ENCODE measurements around the gene SIGLEC9. TPM values are rescaled to one million over a fixed set of nuclear protein-coding genes. Genes with fewer than 3 reads are reported as not detected.

SIGLEC9 gene
- total and polyA plus RNA-seq, 2 donors (not counting 1 experiment from before 2014, with no cell fraction given), result 0.72 TPM; not detected in 1

GRCh38 chr19:51076631-51077213 is 48.0 kb upstream of the SIGLEC9 start:
- intact Hi-C loops (cut with micrococcal nuclease), result no loop called here
- H3K4me1 Mint-ChIP-seq, result no peaks in the 10 kb centered on the region
- WGBS (ENCODE audit: insufficient coverage), result 88% methylated on average over 13 of the region's 14 CpGs
- CTCF ChIA-PET, result interaction anchor here (0.9 kb wide), 1 partner anchor 20 kb away, joined by 3 read pairs; no protein-coding TSS in a partner anchor
- no peak overlapping the region for H3K4me3 Mint-ChIP-seq
- Histone ChIP-seq H3K9me3 (ENCODE audit: control extremely low read depth in 1 of 3, control insufficient read depth in 2 of 3, insufficient read depth in 1 of 3, low read length in 2 of 3) (peaks cover 0 to 6% (median 0%) of the 10 kb centered on the region in 3 donors), H3K27ac (ENCODE audit: low read length in 2 of 2) (no peak overlapping the region), H4K20me1 (ENCODE audit: control insufficient read depth, insufficient read depth, low read length, poor library complexity, severe bottlenecking) (no peaks in the 10 kb centered on the region), H3K9ac (ENCODE audit: low read length) (no peak overlapping the region), H2AFZ (ENCODE audit: insufficient read depth, low read depth, low read length, poor library complexity, severe bottlenecking) (no peak overlapping the region), H3K36me3 (replicated peaks in 1 of 2; ENCODE audit: control extremely low read depth in 1 of 2, control insufficient read depth in 1 of 2, extremely low read depth in 1 of 2, insufficient read depth in 2 of 2, low read length in 1 of 2) (no peaks in the 10 kb centered on the region), H3K27me3 (replicated peaks in 1 of 4; ENCODE audit: control extremely low read depth in 1 of 4, control insufficient read depth in 3 of 4, insufficient read depth in 4 of 4, low read length in 3 of 4) (no peaks in the 10 kb centered on the region), H3K4me3 (ENCODE audit: control extremely low read depth in 1 of 5, extremely low read depth in 1 of 5, insufficient read depth in 1 of 5, low read depth in 2 of 5, low read length in 4 of 5) (no peak overlapping the region), H3K79me2 (ENCODE audit: control insufficient read depth, insufficient read depth, low read length) (no peaks in the 10 kb centered on the region), H3K4me2 (replicated peaks; ENCODE audit: low read depth, low read length, poor library complexity, severe bottlenecking) (no peak overlapping the region), H3K4me1 (ENCODE audit: control insufficient read depth in 2 of 2, insufficient read depth in 2 of 2, low read length in 2 of 2) (no peaks in the 10 kb centered on the region)
- H3K27ac Mint-ChIP-seq, result no peak overlapping the region
- POLR2A ChIA-PET, result no interaction called here
- peaks cover 5% of the 10 kb centered on the region for H3K9me3 Mint-ChIP-seq (ENCODE audit: insufficient read depth)
- ATAC-seq (ENCODE audit: low read depth) (no peak), DNase-seq (no peak)
- peaks cover 13% of the 10 kb centered on the region for H3K27me3 Mint-ChIP-seq
- TF ChIP-seq CTCF (IDR thresholded peaks at IDR 0.05) (no peak), EZH2 (IDR thresholded peaks at IDR 0.05; ENCODE audit: borderline replicate concordance, insufficient read depth, low read depth, low read length, poor library complexity, severe bottlenecking) (no peak)

GRCh38 chr19:51078104-51078503 is 46.6 kb upstream of the SIGLEC9 start:
- Histone ChIP-seq H3K9ac (ENCODE audit: low read length) (no peak overlapping the region), H3K79me2 (ENCODE audit: control insufficient read depth, insufficient read depth, low read length) (no peaks in the 10 kb centered on the region), H3K27ac (ENCODE audit: low read length in 2 of 2) (no peak overlapping the region), H3K4me3 (ENCODE audit: control extremely low read depth in 1 of 5, extremely low read depth in 1 of 5, insufficient read depth in 1 of 5, low read depth in 2 of 5, low read length in 4 of 5) (no peak overlapping the region), H2AFZ (ENCODE audit: insufficient read depth, low read depth, low read length, poor library complexity, severe bottlenecking) (no peak overlapping the region), H3K4me1 (ENCODE audit: control insufficient read depth in 2 of 2, insufficient read depth in 2 of 2, low read length in 2 of 2) (no peaks in the 10 kb centered on the region), H4K20me1 (ENCODE audit: control insufficient read depth, insufficient read depth, low read length, poor library complexity, severe bottlenecking) (no peaks in the 10 kb centered on the region), H3K36me3 (replicated peaks in 1 of 2; ENCODE audit: control extremely low read depth in 1 of 2, control insufficient read depth in 1 of 2, extremely low read depth in 1 of 2, insufficient read depth in 2 of 2, low read length in 1 of 2) (no peaks in the 10 kb centered on the region), H3K4me2 (replicated peaks; ENCODE audit: low read depth, low read length, poor library complexity, severe bottlenecking) (no peak overlapping the region), H3K9me3 (ENCODE audit: control extremely low read depth in 1 of 3, control insufficient read depth in 2 of 3, insufficient read depth in 1 of 3, low read length in 2 of 3) (peaks cover 0 to 6% (median 0%) of the 10 kb centered on the region in 3 donors), H3K27me3 (replicated peaks in 1 of 4; ENCODE audit: control extremely low read depth in 1 of 4, control insufficient read depth in 3 of 4, insufficient read depth in 4 of 4, low read length in 3 of 4) (no peaks in the 10 kb centered on the region)
- intact Hi-C loops (cut with micrococcal nuclease), result no loop called here
- 69% methylated on average over 6 of the region's 6 CpGs for WGBS (ENCODE audit: insufficient coverage)
- Mint-ChIP-seq H3K9me3 (ENCODE audit: insufficient read depth) (peaks cover 5% of the 10 kb centered on the region), H3K27me3 (peaks cover 19% of the 10 kb centered on the region), H3K4me3 (no peak overlapping the region), H3K27ac (no peak overlapping the region), H3K4me1 (no peaks in the 10 kb centered on the region)
- CTCF ChIA-PET, result no interaction called here
- ATAC-seq (ENCODE audit: low read depth) (no peak), DNase-seq (no peak)
- no peak for TF ChIP-seq CTCF (IDR thresholded peaks at IDR 0.05)
- no peak for TF ChIP-seq EZH2 (IDR thresholded peaks at IDR 0.05; ENCODE audit: borderline replicate concordance, insufficient read depth, low read depth, low read length, poor library complexity, severe bottlenecking)
- POLR2A ChIA-PET, result no interaction called here
